ENCODE data around the gene MAMDC2.
"Not testable (repeated sequence)": the region's sequence is repeated elsewhere in the genome, so short reads cannot be mapped to it uniquely, and the experiment has no call there.

The MAMDC2 gene

DNA sequence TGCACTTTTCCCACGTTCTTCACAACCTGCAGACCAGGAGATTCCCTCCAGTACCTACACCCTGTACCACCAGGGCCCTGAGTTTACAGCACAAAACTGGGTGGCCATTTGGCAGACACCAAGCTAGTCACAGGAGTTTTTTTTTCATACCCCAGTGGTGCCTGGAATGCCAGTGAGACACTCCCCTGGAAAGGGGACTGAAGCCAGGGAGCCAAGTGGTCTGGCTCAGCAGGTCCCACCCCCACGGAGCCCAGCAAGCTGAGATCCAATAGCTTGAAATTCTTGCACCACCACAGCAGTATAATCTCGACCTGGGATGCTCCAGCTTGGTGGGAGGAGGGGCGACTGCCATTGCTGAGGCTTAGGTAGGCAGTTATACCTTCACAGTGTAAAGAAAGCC lies 188.8 kb downstream of the MAMDC2 start:
- H3K4me3 ChIP-seq (ENCODE audit: low read length), result no peak overlapping the region
- no peaks in the 10 kb centered on the region for H3K9me3 ChIP-seq (replicated peaks; ENCODE audit: insufficient read depth, low read length)
- H3K36me3 ChIP-seq (replicated peaks; ENCODE audit: insufficient read depth, low read length), result no peaks in the 10 kb centered on the region
- no peaks in the 10 kb centered on the region for H3F3A ChIP-seq (ENCODE audit: insufficient read depth, low read length)
- no peak overlapping the region for H3K9ac ChIP-seq (ENCODE audit: low read length)
- no peaks in the 10 kb centered on the region for H3K27me3 ChIP-seq (replicated peaks; ENCODE audit: insufficient read depth, low read length)
- H4K20me1 ChIP-seq (ENCODE audit: insufficient read depth, low read length), result no peaks in the 10 kb centered on the region
- TF ChIP-seq EZH2phosphoT487 (IDR thresholded peaks at IDR 0.05; ENCODE audit: low read length), result no peak
- TF ChIP-seq, protein P1, sequence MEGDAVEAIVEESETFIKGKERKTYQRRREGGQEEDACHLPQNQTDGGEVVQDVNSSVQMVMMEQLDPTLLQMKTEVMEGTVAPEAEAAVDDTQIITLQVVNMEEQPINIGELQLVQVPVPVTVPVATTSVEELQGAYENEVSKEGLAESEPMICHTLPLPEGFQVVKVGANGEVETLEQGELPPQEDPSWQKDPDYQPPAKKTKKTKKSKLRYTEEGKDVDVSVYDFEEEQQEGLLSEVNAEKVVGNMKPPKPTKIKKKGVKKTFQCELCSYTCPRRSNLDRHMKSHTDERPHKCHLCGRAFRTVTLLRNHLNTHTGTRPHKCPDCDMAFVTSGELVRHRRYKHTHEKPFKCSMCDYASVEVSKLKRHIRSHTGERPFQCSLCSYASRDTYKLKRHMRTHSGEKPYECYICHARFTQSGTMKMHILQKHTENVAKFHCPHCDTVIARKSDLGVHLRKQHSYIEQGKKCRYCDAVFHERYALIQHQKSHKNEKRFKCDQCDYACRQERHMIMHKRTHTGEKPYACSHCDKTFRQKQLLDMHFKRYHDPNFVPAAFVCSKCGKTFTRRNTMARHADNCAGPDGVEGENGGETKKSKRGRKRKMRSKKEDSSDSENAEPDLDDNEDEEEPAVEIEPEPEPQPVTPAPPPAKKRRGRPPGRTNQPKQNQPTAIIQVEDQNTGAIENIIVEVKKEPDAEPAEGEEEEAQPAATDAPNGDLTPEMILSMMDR (IDR thresholded peaks at IDR 0.05; ENCODE audit: low read length), result no peak
- TF ChIP-seq EZH2 (optimal IDR thresholded peaks at IDR 0.05; ENCODE audit: low read depth, low read length), result no peak
- H3K79me2 ChIP-seq (ENCODE audit: low read length), result no peaks in the 10 kb centered on the region
- DNase-seq, result no peak
- no peaks in the 10 kb centered on the region for H3K4me1 ChIP-seq (ENCODE audit: low read length)
- H3K4me2 ChIP-seq (ENCODE audit: low read depth, low read length), result no peak overlapping the region
- no peaks in the 10 kb centered on the region for H3K9me2 ChIP-seq (replicated peaks; ENCODE audit: insufficient read depth, low read length)
- H3K27ac ChIP-seq (ENCODE audit: low read length), result no peak overlapping the region
- no peak overlapping the region for H2AFZ ChIP-seq (ENCODE audit: low read length)

DNA sequence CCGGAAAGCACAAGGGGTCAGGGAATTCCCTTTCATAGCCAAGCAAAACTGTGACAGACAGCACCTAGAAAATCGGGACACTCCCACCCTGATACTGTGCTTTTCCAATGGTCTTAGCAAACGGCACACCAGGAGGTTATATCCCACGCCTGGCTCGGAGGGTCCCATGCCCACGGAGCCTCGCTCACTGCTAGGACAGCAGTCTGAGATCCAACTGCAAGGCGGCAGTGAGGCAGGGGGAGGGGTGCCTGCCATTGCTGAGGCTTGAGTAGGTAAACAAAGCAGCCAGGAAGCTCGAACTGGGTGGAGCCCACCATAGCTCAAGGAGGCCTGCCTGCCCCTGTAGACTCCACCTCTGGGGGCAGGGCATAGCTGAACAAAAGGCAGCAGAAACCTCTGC lies 190.6 kb downstream of the MAMDC2 start:
- H3K79me2 ChIP-seq (ENCODE audit: low read length); H3K27ac ChIP-seq (ENCODE audit: low read length); H3K9ac ChIP-seq (ENCODE audit: low read length); DNase-seq; H3K9me3 ChIP-seq (replicated peaks; ENCODE audit: insufficient read depth, low read length); H3K9me2 ChIP-seq (replicated peaks; ENCODE audit: insufficient read depth, low read length); H3K27me3 ChIP-seq (replicated peaks; ENCODE audit: insufficient read depth, low read length); H3K4me1 ChIP-seq (ENCODE audit: low read length); H3K4me3 ChIP-seq (ENCODE audit: low read length); H3F3A ChIP-seq (ENCODE audit: insufficient read depth, low read length); H4K20me1 ChIP-seq (ENCODE audit: insufficient read depth, low read length); H3K36me3 ChIP-seq (replicated peaks; ENCODE audit: insufficient read depth, low read length); H2AFZ ChIP-seq (ENCODE audit: low read length); H3K4me2 ChIP-seq (ENCODE audit: low read depth, low read length): not testable (repeated sequence)

DNA sequence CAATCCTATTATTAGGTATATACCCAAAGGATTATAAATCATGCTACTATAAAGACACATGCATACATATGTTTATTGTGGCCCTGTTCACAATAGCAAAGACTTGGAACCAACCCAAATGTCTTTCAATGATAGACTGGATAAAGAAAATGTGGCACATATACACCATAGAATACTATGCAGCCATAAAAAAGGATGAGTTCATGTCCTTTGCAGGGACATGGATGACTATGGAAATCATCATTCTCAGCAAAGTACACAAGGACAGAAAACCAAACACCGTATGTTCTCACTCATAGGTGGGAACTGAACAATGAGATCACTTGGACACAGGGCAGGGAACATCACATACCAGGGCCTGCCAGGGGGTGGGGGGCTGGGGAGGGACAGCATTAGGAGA lies 202.3 kb downstream of the MAMDC2 start:
- H3F3A ChIP-seq (ENCODE audit: insufficient read depth, low read length); H3K27me3 ChIP-seq (replicated peaks; ENCODE audit: insufficient read depth, low read length); H3K9ac ChIP-seq (ENCODE audit: low read length); H4K20me1 ChIP-seq (ENCODE audit: insufficient read depth, low read length); H3K4me1 ChIP-seq (ENCODE audit: low read length); H3K27ac ChIP-seq (ENCODE audit: low read length); H3K79me2 ChIP-seq (ENCODE audit: low read length); H3K9me2 ChIP-seq (replicated peaks; ENCODE audit: insufficient read depth, low read length); DNase-seq; H3K4me3 ChIP-seq (ENCODE audit: low read length); H3K4me2 ChIP-seq (ENCODE audit: low read depth, low read length); H3K36me3 ChIP-seq (replicated peaks; ENCODE audit: insufficient read depth, low read length); H2AFZ ChIP-seq (ENCODE audit: low read length); H3K9me3 ChIP-seq (replicated peaks; ENCODE audit: insufficient read depth, low read length): not testable (repeated sequence)

DNA sequence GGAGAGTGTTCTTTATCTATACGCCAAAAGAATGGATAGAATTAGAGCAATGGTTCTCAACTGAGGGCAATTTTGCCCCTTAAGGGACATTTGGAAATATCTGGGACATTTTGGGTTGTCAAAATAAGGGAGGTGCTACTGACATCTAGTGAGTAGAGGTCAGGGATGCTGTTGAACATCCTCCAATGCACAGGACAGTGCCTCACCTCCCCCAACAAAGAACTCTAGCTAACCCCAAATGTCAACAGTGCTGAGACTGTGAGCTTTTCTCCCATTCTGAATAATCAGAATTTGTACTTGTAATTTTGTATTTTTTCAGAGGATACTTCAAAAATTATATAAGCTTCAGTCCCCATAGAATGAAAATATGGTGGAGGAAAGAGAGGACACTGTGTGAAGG lies 206.6 kb downstream of the MAMDC2 start:
- H3F3A ChIP-seq (ENCODE audit: insufficient read depth, low read length), result no peaks in the 10 kb centered on the region
- H3K4me3 ChIP-seq (ENCODE audit: low read length), result no peak overlapping the region
- no peak for DNase-seq
- H3K9me2 ChIP-seq (replicated peaks; ENCODE audit: insufficient read depth, low read length), result no peaks in the 10 kb centered on the region
- no peaks in the 10 kb centered on the region for H3K27me3 ChIP-seq (replicated peaks; ENCODE audit: insufficient read depth, low read length)
- no peak overlapping the region for H3K9ac ChIP-seq (ENCODE audit: low read length)
- H3K79me2 ChIP-seq (ENCODE audit: low read length), result no peaks in the 10 kb centered on the region
- H3K36me3 ChIP-seq (replicated peaks; ENCODE audit: insufficient read depth, low read length), result no peaks in the 10 kb centered on the region
- H3K4me2 ChIP-seq (ENCODE audit: low read depth, low read length), result no peak overlapping the region
- no peak overlapping the region for H2AFZ ChIP-seq (ENCODE audit: low read length)
- no peaks in the 10 kb centered on the region for H3K4me1 ChIP-seq (ENCODE audit: low read length)
- no peak overlapping the region for H3K27ac ChIP-seq (ENCODE audit: low read length)
- H4K20me1 ChIP-seq (ENCODE audit: insufficient read depth, low read length), result no peaks in the 10 kb centered on the region
- TF ChIP-seq EZH2 (optimal IDR thresholded peaks at IDR 0.05; ENCODE audit: low read depth, low read length), result no peak
- TF ChIP-seq, protein P1 (IDR thresholded peaks at IDR 0.05; ENCODE audit: low read length), result no peak
- TF ChIP-seq EZH2phosphoT487 (IDR thresholded peaks at IDR 0.05; ENCODE audit: low read length), result no peak
- H3K9me3 ChIP-seq (replicated peaks; ENCODE audit: insufficient read depth, low read length), result no peaks in the 10 kb centered on the region
